Muscle of leg (tissue), 11 donors: ENCODE measurements around the gene ANKS1A. TPM values are rescaled to one million over a fixed set of nuclear protein-coding genes. Genes with fewer than 3 reads are reported as not detected.
A peak's percentile ranks its signal among the peaks of the same experiment; 100 is the strongest.
"Not testable (repeated sequence)": the region's sequence is repeated elsewhere in the genome, so short reads cannot be mapped to it uniquely, and the experiment has no call there.

ENCODE experiments used
- DNase-seq: peaks from one replicate; pipeline ENCODE4 v3.0.0; 2013
- H3K27ac ChIP-seq: one replicate; pipeline ENCODE4 v1.5.1; 2013; ENCODE audit warnings: mild to moderate bottlenecking, low read length, control low read depth
- H3K27me3 ChIP-seq: one replicate; pipeline ENCODE4 v1.6.1; 2013; ENCODE audit warnings: low read length; ENCODE audit not compliant: control insufficient read depth, insufficient read depth
- H3K36me3 ChIP-seq: one replicate; pipeline ENCODE4 v1.6.1; 2013; ENCODE audit warnings: low read length; ENCODE audit not compliant: control insufficient read depth, insufficient read depth
- H3K4me1 ChIP-seq: one replicate; pipeline ENCODE4 v1.6.1; 2013; ENCODE audit warnings: low read length; ENCODE audit not compliant: control insufficient read depth, insufficient read depth
- H3K4me3 ChIP-seq: one replicate; pipeline ENCODE4 v1.5.1; 2013; ENCODE audit warnings: low read length, control low read depth
- H3K9me3 ChIP-seq: replicated peaks from 2 replicates; pipeline ENCODE4 v1.6.1; 2013; ENCODE audit warnings: low read depth, low read length; ENCODE audit not compliant: control insufficient read depth
- WGBS: methylation state at CpG from one replicate; pipeline ENCODE4 v1.1.5; 2013; ENCODE audit warnings: missing lambda C conversion rate; ENCODE audit not compliant: insufficient coverage; 5-methylcytosine and 5-hydroxymethylcytosine counted together
- polyA plus RNA-seq, 8 donors: library from polyadenylated mRNA; unstranded; fragments of 120-200 nt; gene quantifications; one replicate each; pipeline versions ENCODE4 v1.2.1 to v1.2.3, GENCODE V29; 2013; ENCODE audit warnings: inconsistent platforms in 1 of 8, low replicate concordance in 1 of 8; ENCODE audit not compliant: insufficient read length in 8 of 8, insufficient read depth in 1 of 8
- total RNA-seq: library from RNA; stranded (reverse); fragments of 120-200 nt; gene quantifications from one replicate; pipeline ENCODE4 v1.2.4, GENCODE V29; 2013

Gene ANKS1A
- total and polyA plus RNA-seq, 9 donors, result 22.7 to 56.0 (median 39.8) TPM

GRCh38 chr6:34884073-34884472, 5.0 kb upstream of the ANKS1A start:
- DNase-seq, H3K36me3 ChIP-seq: not testable (repeated sequence)
- no CpG with 5 or more reads among the region's 1 CpG for WGBS

GRCh38 chr6:34884996-34885395, 4.1 kb upstream of the ANKS1A start:
- no peaks in the 10 kb centered on the region for H3K36me3 ChIP-seq
- H3K9me3 ChIP-seq, result no peaks in the 10 kb centered on the region
- no CpG with 5 or more reads among the region's 2 CpGs for WGBS
- no peak overlapping the region for H3K4me3 ChIP-seq
- no peak overlapping the region for H3K27ac ChIP-seq
- peaks cover 8% of the 10 kb centered on the region for H3K4me1 ChIP-seq
- no peaks in the 10 kb centered on the region for H3K27me3 ChIP-seq
- DNase-seq, result no peak

More at GRCh38 chr6:34884073-34884472, 5.0 kb upstream of the ANKS1A start:
- not testable (repeated sequence) for H3K27ac ChIP-seq, H3K4me3 ChIP-seq, H3K9me3 ChIP-seq, H3K27me3 ChIP-seq, H3K4me1 ChIP-seq

GRCh38 chr6:34885837-34886236, 3.2 kb upstream of the ANKS1A start:
- not testable (repeated sequence) for H3K4me3 ChIP-seq, H3K9me3 ChIP-seq, H3K36me3 ChIP-seq, H3K27ac ChIP-seq, DNase-seq, H3K27me3 ChIP-seq
- WGBS, result 94% methylated on average over 15 of the region's 15 CpGs
- peaks cover 11% of the 10 kb centered on the region for H3K4me1 ChIP-seq

GRCh38 chr6:34887753-34888513, 1.1 kb upstream of the ANKS1A start, which contains the start of gene TAF11:
TSS of gene TAF11 (minus strand) at chr6:34888042. CDS start at chr6:34887957, 85 bp downstream.
- Histone ChIP-seq H3K36me3 (no peaks in the 10 kb centered on the region), H3K4me3 (peak within 1 kb of the TSS; percentile 85), H3K27me3 (no peaks in the 10 kb centered on the region), H3K4me1 (peaks cover 11% of the 10 kb centered on the region), H3K27ac (peak within 1 kb of the TSS; percentile 92), H3K9me3 (no peaks in the 10 kb centered on the region)
- DNase-seq, result peak; percentile 99
- WGBS, result under 1% methylated on average over 29 of the region's 43 CpGs

GRCh38 chr6:34888514-34888856, 570 bp upstream of the ANKS1A start:
- H3K4me3 ChIP-seq, result peak overlapping the region; percentile 85
- no peaks in the 10 kb centered on the region for H3K9me3 ChIP-seq
- DNase-seq, result no peak
- H3K4me1 ChIP-seq, result peaks cover 11% of the 10 kb centered on the region
- no peaks in the 10 kb centered on the region for H3K27me3 ChIP-seq
- no peaks in the 10 kb centered on the region for H3K36me3 ChIP-seq
- peak overlapping the region; percentile 92 for H3K27ac ChIP-seq
- WGBS, result 0% methylated on average over 1 of the region's 5 CpGs

- peak; percentile 32 for DNase-seq
- peak overlapping the region; percentile 85 for H3K4me3 ChIP-seq
Measured at GRCh38 chr6:34890533-34890925, 1.5 kb downstream of the ANKS1A start.

GRCh38 chr6:34891296-34891695, 2.2 kb downstream of the ANKS1A start:
- no peak overlapping the region for H3K4me3 ChIP-seq
- no peaks in the 10 kb centered on the region for H3K9me3 ChIP-seq
- 94% methylated on average over 2 of the region's 2 CpGs for WGBS
- peaks cover 11% of the 10 kb centered on the region for H3K4me1 ChIP-seq
- H3K36me3 ChIP-seq, result no peaks in the 10 kb centered on the region
- H3K27me3 ChIP-seq, result no peaks in the 10 kb centered on the region
- no peak for DNase-seq
- H3K27ac ChIP-seq, result no peak overlapping the region

More at GRCh38 chr6:34890533-34890925, 1.5 kb downstream of the ANKS1A start:
- no peaks in the 10 kb centered on the region for H3K36me3 ChIP-seq
- 16% methylated on average over 3 of the region's 7 CpGs for WGBS
- no peak overlapping the region for H3K27ac ChIP-seq
- no peaks in the 10 kb centered on the region for H3K9me3 ChIP-seq
- H3K27me3 ChIP-seq, result no peaks in the 10 kb centered on the region
- peaks cover 11% of the 10 kb centered on the region for H3K4me1 ChIP-seq

- H3K36me3 ChIP-seq, result no peaks in the 10 kb centered on the region
- WGBS, result 100% methylated on average over 1 of the region's 1 CpG
- no peak overlapping the region for H3K4me3 ChIP-seq
- no peaks in the 10 kb centered on the region for H3K27me3 ChIP-seq
- DNase-seq, result no peak
- H3K27ac ChIP-seq, result no peak overlapping the region
- H3K9me3 ChIP-seq, result no peaks in the 10 kb centered on the region
- peaks cover 2% of the 10 kb centered on the region for H3K4me1 ChIP-seq
Measured at GRCh38 chr6:34894693-34895092, 5.6 kb downstream of the ANKS1A start.

- no peaks in the 10 kb centered on the region for H3K27me3 ChIP-seq
- no peaks in the 10 kb centered on the region for H3K9me3 ChIP-seq
- no peaks in the 10 kb centered on the region for H3K4me1 ChIP-seq
- no peak overlapping the region for H3K27ac ChIP-seq
- no peaks in the 10 kb centered on the region for H3K36me3 ChIP-seq
- H3K4me3 ChIP-seq, result no peak overlapping the region
- DNase-seq, result peak; percentile 41
- 67% methylated on average over 1 of the region's 1 CpG for WGBS
Measured at GRCh38 chr6:34897130-34897529, 8.1 kb downstream of the ANKS1A start.

GRCh38 chr6:34897716-34898115, 8.7 kb downstream of the ANKS1A start:
- Histone ChIP-seq H3K4me1 (no peaks in the 10 kb centered on the region), H3K36me3 (no peaks in the 10 kb centered on the region), H3K9me3 (no peaks in the 10 kb centered on the region), H3K27me3 (no peaks in the 10 kb centered on the region), H3K4me3 (no peak overlapping the region), H3K27ac (peak overlapping the region; percentile 14)
- 83% methylated on average over 1 of the region's 1 CpG for WGBS
- DNase-seq, result no peak
